Peyer's patch (tissue), 4 donors: Measurements from ENCODE around the gene HSPG2.

ENCODE experiments used
- POLR2A ChIP-seq, 2 donors: fragments of 450-650 bp; IDR thresholded peaks; one replicate each; pipeline ENCODE4 v1.5.1; 2017; ENCODE audit warnings: antibody characterized with exemption in 2 of 2, mild to moderate bottlenecking in 2 of 2, moderate library complexity in 2 of 2
- TF ChIP-seq, protein P1 (sequence below), 6 experiments: fragments of 450-650 bp in 4 of 6; fragments of 200-600 bp in 2 of 6; sonication (generic) in 1 of 6; IDR thresholded peaks; one replicate each; pipeline ENCODE4 v1.5.1; 2017 to 2019; ENCODE audit warnings: antibody characterized with exemption in 6 of 6, mild to moderate bottlenecking in 3 of 6, moderate library complexity in 1 of 6

DNA sequence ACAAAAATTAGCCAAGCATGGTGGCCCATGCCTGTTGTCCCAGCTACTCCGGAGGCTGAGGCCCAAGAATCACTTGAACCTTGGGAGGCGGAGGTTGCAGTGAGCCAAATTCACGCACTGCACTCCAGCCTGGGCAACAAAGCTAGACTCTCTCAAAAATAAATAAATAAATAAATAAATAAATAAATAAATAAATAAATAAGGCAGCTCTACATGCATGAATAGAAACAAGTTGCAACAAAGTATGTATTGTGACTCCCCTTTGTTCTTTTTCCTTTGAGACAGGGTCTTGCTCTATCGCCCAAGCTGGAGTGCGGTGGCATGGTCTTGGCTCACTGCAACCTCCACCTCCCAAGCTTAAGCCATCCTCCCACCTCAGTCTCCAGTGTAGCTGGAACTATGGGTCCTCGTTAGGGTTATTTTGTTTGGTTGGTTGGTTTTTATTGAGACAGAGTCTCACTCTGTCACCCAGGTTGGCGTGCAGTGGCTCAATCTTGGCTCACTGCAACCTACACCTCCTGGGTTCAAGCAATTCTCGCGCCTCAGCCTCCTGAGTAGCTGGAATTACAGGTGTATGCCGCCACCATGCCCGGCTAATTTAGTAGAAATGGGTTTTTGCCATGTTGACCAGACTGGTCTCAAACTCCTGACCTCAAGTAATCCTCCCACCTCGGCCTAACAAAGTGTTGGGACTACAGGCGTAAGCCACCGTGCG lies 162.1 kb downstream of the HSPG2 start:
- TF ChIP-seq, protein P1, sequence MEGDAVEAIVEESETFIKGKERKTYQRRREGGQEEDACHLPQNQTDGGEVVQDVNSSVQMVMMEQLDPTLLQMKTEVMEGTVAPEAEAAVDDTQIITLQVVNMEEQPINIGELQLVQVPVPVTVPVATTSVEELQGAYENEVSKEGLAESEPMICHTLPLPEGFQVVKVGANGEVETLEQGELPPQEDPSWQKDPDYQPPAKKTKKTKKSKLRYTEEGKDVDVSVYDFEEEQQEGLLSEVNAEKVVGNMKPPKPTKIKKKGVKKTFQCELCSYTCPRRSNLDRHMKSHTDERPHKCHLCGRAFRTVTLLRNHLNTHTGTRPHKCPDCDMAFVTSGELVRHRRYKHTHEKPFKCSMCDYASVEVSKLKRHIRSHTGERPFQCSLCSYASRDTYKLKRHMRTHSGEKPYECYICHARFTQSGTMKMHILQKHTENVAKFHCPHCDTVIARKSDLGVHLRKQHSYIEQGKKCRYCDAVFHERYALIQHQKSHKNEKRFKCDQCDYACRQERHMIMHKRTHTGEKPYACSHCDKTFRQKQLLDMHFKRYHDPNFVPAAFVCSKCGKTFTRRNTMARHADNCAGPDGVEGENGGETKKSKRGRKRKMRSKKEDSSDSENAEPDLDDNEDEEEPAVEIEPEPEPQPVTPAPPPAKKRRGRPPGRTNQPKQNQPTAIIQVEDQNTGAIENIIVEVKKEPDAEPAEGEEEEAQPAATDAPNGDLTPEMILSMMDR (IDR thresholded peaks at IDR 0.05) = no peak
- TF ChIP-seq POLR2A (IDR thresholded peaks at IDR 0.05) = no peak
